GM23248 (cell line): Measurements from ENCODE around the gene JUN.

ENCODE experiments used
- EZH2 ChIP-seq: fragments of 200-600 bp; sonication (generic); IDR thresholded peaks from 2 replicates; pipeline ENCODE4 v1.6.1; 2018; ENCODE audit warnings: antibody characterized with exemption, mild to moderate bottlenecking; ENCODE audit not compliant: insufficient read depth, poor library complexity, severe bottlenecking
- EZH2phosphoT487 ChIP-seq: fragments of 200-600 bp; sonication (generic); IDR thresholded peaks from 2 replicates; pipeline ENCODE4 v1.6.1; 2018; ENCODE audit warnings: antibody characterized with exemption, moderate library complexity, mild to moderate bottlenecking, low read depth; ENCODE audit not compliant: insufficient read depth

DNA sequence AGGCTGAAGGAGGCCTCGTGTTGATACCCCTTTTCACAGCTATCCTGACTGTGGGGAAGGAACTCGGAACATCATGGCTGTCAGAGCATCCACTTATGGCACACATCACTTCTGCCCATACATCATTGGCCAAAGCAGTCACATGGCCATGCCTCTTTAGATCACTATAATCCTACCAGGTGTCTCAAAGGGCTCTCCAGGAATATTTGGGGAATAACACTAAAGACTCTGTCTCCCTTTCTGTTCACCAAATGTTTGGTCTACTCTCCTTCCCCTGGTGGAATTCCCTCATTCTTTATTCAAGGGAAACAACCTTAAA is 3.0 kb upstream of the JUN start:
- TF ChIP-seq EZH2phosphoT487 (no peak), EZH2 (no peak)
